ENCODE measurements around the gene PRDM10.
"Not testable (repeated sequence)": the region's sequence is repeated elsewhere in the genome, so short reads cannot be mapped to it uniquely, and the experiment has no call there.

The PRDM10 gene

DNA sequence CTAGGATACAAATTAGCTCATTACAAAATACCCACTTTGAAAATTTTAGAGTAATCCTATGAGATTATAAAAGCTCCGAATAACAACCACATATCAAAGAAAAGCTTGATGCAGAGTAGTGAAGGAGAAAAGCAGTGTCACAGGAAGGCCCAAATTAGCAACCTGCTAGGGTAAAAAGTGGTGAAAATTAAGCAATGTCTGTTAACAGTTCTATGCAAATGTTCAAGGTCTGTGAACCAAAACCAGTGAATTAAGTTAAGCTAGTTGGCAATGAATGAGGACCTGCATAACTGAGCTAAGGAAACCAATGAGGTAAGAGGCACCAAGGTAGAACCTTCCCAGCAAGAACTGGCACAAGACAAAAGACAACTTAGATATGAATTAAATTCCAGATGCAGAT is 29.6 kb downstream of the PRDM10 start:
- no peak for DNase-seq

DNA sequence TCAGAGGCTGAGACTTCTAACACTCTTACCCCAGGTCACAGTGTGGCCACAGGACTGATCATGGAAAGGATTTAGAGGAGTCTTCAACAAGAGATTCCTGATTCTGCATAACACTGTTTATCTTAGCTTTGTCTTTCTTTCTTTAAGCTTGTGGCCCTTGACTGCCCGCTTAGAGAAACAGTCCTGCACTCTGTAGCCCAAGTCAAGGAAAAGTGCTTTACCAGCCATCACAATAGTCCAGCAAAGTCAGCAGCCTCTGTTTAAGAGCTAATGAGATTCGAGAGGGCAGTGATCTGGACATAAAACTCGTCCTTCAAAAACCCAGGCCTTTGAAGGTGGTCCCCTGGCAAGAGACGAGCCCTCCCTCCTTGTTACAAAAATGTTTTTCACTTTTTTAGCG is 30.0 kb downstream of the PRDM10 start:
- DNase-seq = no peak

DNA sequence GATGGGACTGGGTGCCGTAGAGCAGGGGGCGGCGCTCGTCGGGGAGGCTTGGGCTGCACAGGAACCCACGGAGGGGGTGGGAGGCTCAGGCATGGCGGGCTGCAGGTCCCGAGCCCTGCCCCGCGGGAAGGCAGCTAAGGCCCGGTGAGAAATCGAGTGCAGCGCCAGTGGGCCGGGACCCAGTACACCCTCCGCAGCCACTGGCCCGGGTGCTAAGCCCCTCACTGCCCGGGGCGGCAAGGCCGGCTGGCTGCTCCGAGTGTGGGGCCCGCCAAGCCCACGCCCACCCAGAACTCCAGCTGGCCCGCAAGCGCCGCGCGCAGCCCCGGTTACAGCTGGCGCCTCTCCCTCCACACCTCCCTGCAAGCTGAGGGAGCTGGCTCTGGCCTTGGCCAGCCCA is 30.8 kb downstream of the PRDM10 start:
- not testable (repeated sequence) for DNase-seq

DNA sequence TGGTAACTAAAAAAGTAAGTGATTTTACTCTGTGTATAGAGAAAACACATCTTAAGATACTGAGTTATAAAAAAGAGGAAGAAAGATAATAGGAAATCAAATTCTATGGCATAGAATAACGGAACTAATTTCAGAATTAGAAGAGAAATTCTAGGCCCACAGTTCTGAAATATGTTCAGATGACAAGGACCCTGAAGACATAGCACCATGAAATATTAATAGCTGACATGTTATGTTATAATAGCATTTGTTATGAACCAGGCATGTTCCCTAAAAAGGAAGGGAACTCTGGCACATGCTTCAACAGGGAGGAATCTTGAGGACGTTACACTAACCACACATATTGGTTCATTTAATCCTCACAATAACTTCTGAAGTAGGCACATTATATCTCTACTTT is 32.7 kb downstream of the PRDM10 start:
- DNase-seq = peak; percentile 42

DNA sequence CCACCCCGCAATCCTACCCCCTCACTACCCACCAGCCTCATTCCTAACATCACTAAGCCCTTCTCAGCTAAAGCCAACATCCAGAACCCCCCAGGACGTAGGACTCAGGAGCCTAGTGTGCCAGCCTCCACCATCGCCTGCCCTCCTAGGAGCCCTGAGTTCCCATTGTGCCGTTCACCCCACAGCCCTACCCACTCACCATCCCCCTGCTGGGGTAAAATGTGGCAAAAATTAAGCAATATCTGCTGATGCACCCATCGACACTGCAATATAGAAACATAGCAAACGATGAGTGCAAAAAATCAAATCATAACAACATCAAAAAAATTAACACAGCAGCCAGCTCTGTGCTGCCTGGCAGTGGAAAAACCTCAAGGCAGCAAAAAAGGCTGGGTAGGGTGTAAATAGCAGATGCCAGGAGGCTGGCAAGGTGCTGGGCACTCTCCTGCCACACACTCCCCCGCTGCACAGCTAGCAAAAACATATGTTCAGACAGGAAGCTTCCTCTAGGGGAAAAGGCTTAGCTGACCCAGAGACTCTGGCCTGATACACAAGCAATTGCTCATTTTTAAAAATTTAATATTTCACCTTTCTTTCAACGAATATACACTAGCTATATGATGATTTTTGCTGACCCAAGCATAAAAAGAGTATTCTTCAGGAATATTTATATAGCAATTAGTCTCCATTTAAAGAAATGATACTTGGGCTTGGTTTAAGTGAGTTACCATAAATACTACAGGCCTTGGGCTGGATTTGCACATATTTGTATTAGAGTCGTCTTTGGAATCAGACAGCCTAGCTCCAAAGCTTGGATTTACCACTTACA is 33.8 kb downstream of the PRDM10 start:
- peak; percentile 27 for DNase-seq

DNA sequence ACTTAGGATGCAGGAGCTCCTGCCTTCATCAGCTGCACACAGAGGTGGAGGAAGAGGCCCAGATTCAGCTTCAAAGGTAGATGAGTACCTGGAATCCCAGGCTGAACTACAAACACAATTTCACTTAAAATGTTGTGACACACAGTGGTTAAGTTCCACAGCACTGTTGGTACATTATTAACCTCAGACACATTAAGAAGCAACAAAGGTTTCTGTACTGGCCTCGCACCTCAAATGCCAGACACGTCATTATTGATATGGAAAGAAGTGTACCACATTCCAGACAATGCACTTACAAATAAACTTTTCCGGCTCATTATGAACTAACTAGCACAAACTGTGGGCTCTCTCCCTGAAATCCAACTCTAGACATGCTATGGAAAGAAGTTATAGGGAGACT is 34.6 kb downstream of the PRDM10 start:
- no peak for DNase-seq

DNA sequence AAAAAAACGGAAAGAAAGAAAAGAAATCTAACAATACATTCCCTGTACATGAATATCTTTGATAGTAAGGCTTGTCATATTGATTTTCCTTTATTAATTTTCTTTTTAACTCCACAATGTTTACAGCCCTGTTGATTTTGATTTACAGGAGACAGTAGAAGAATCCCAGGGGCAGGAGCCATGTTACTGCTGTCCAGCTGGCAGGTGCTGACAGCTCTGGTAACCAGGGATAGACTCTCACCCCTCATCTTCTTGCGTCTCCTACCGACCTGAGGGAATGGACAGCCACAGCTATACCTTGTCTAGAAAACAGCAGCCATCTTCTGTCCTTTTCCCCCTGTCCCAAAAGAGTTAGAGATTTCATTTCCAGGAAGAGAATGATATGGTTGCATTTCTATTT is 37.4 kb downstream of the PRDM10 start:
- no peak for DNase-seq

DNA sequence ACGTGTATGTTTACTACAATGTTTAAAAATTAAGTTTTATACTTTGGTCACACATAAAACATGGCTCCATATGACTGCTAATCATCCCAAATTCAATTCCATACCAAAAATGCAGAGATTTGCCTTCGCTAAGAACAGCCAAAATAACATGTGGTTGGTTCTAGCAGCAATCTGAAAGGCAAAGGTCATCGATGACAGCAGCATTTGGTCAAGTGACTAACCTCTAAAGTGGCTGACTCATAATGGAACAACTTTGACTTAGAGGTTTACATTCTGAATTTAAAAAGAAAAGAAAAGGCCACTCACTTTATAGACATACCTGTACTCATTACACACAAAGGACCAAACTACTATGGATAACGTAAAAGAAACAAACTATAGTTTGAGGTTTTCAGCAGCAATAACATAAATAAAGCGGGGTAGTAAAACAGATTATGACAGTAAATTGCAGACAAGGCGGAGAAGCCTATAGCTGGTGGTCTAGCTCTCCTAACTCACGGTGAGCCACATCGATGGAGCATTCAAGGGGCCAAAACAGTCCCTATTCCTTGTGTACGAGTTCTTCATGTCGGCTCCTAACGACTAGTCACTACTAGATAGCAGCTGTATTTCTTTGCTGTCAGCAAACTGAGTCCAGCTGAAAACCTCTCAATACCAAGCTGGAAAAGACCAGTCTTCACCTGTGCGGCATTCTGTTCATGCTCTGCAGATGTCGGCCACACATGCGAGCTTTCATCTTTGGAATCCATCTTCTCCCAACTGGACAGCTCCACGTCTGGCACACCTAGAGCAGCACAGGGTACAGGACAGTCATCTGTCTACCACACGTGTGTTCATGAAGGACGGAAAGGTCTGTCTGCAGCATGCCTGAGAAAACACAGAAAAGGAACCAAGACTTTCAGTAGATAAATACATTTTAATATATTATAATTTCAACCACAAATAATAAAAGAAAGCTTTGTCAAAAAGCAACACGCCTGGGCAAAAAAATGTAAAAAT is 42.1 kb downstream of the PRDM10 start:
- DNase-seq = peak; percentile 74

DNA sequence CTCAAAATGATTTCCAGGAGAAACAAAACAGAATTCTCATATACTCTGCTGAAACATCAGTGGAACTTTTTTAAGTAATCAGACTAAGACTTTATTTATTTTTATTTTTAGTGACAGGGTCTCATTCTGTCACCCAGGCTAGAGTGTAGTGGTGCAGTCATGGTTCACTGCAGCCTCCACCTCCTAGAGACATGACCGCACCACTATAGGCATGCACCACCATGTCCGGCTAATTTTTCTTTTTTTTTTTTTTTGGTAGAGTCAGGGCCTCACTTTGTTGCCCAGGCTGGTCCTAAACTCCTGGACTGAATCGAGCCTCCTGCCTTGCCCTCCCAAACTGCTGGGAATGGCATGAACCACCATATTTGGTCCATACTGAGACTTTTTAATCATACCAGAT is 42.9 kb downstream of the PRDM10 start:
- DNase-seq = no peak

DNA sequence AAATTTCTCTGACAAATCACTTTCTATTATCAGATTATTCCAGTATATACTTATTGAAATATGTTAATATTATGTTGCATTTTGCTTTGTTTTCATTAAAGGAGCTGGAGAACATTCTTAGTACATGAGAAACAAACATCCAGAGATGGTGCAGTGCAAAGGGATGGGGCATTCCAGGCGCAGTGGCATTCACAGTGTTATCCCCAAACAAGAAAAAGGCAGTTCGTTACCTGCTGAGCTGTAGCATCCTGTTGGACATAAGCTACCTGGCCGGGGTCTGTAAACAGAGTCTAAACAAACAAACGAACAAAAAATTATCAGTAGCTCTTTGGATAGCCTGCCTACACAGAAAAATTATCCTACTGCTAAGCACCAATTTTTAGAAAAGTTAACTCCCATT is 47.4 kb downstream of the PRDM10 start:
- no peak for DNase-seq

DNA sequence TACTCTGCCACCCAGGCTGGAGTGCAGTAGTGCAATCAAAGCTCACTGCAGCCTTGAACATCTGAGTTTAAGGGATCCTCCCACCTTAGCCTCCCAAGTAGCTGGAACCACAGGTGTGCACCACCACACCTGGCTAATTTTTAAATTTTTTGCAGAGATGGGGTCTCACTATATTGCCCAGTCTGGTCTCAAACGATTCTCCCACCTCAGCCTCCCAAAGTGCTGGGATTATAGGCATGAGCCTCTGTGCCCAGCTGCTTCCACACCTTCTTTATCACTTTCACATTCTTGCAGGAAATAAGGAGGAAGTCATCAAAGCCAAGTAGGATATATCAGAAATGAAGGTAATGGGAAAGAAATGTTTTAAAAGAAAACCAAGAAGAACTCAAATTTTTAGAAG is 47.9 kb downstream of the PRDM10 start:
- not testable (repeated sequence) for DNase-seq

DNA sequence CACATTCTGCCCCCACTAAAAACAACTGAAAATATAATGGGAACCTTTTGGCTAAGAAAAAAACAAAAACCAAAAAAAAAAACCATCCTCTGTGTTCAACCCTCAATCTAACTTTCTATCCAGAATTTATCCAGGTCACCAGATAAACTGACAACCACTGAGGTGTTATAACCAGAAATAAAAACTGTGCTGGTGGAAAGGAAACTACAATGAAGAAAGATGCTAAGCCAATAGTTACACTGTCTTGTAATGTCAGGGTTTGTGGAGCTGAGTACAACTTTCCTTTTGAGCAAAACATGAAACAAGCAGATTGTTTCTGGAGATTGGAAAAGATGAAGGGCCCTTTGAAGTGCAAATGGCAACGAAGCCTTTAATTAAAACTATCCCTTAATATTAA is 50.8 kb downstream of the PRDM10 start:
- no peak for DNase-seq

DNA sequence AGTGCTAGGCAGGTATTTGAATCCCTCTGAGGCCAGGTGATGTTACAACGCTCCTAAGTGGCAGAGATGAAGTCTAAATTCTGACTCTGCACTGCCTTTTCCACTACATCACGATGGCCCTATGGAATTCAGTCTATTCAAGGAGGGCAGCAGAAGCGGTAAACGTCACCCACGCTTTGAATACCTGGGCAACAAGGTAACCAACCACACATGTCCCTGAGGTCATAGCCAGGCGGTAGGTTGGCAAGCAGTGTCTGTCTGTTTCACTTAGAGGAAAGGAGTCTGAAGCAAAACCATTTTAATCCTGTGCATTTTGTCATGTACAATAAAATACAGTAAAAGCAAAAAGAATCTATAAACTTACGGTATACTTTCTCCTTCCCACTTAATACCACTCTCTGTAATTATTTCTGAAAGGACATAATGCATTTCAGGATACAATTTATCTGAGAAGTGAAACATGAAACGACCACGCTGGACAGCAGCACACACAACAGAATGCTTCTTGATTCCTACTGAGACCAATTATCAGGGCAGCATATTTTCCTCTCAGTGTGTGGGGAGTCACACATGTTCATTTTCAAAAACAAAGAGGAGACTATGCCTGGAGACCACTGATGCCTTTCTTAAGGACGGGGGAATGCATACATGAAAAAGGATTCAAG is 51.3 kb downstream of the PRDM10 start:
- no peak for DNase-seq

DNA sequence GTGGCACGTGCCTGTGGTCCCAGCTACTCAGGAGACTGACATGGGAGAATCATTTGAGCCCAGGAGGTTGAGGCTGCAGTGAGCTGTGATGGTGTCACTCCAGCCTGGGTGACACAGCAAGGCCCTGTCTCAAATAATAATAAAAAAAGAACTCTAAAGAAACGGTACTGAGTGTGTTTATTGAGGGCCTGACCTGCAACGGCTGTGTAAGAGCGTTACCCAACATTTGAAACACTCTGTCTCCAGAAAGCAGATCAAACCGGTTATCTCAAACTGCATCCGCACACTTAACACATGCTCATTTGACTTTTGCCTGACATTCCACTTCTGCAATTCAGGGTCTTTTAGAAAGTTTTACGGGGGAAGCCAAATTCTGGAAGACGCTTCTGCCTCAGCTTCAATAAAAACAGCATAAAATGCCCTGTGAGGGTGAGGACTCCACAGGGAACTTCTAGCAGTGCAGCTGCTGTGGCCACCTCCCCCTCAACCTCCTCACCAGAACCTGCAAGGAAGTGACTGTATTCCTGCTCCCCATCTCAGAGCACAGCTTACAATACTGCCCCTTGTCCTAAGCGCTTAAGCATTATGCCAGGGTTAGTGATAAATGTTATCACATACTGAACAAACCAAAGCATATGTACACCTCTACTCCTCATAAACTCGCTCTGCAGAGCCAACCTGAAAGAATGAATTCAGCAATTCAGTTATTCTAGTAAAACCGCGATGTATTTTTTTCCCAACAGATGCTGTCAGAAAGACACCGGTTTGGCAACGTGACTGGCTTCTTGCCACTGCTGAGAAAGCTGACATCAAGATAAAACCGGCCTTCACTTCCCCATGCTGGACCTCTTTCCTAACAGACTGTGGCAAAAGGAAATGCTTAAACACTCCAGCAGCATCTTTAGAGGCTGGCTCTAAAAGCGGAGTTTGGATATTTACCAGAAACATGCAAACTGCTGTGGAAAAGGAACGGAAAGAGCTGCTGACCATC is 52.2 kb downstream of the PRDM10 start:
- DNase-seq = peak; percentile 88

DNA sequence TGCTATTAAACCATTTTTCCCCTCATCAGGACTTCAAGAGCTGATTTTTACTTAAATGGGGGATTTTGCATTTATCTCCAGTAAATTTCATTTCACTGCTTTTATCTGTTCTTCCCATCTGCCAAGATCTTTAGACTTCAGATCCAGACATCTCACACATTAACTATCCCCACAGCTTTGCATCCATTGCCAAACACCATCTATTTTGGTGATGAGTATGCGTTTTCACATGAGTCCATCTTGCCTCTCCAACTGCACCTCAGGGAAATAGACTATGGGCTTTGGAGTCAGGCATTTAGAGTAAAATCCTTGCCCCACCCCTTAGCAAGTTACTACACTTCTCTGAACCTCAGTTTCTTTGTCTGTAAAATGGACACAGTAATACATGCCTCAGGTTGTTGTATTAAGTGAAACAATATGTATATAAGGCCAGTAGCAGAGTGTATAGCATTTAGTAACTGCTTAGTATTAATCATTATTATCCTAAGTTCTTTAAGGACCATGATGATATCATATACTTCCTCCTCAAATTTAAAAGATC is 53.6 kb downstream of the PRDM10 start:
- no peak for DNase-seq

DNA sequence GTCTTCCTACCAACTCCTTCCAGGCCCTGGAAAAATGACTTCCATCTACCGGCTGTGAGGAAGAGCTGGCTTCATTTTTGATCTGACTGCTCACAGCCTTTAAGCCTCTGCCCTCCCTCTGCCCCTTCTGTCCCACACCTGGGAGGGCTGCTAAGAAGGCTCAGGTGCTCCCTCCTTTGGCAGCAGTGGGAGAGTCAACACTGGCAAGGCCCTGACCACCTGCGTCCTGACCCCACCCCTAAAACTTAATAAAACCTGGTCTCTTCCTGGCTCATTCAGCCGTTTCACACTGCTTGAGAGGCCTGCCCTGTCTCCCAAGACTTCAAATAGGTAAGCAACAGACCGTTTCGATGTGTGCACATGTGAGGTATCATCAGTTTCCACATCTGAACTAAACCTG is 55.2 kb downstream of the PRDM10 start:
- DNase-seq = no peak

DNA sequence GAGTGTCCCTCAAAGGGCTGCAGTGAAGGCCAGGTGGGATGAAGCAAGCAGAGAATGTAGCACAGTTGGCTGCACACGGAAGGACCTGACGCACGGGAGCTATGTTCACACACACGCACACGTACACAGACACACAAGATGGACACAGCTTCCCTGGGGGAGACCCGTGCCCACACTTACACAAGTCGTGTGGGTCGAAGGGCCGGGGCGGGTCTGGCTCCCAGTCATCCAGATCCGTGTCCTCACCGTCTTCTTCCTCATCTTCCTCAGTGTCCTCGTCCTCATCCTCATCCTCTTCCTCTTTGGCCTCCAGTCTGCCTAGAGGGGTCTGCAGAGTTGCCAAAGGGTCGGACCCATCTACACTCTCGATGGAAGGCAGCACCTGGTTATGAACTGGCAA is 55.7 kb downstream of the PRDM10 start:
- DNase-seq = no peak

DNA sequence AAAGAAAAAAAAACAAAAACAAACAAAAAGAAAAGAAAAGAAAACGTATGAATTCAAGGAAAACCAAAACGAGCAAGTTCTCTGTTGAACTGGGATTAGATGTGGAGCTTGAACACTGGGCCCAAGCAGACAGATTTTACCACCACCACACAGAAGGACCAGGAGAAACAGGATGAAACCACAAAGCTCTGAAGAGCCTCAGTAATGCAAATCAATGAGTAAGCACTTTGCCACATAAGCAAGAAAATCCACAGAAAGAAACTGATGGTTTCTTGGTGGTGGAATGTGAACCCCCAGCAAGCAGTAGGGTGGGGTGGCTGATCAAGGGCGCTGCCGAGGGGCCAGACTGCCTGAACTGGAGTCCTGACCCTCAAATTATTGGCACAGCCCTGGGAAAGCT is 56.4 kb downstream of the PRDM10 start:
- DNase-seq = no peak

DNA sequence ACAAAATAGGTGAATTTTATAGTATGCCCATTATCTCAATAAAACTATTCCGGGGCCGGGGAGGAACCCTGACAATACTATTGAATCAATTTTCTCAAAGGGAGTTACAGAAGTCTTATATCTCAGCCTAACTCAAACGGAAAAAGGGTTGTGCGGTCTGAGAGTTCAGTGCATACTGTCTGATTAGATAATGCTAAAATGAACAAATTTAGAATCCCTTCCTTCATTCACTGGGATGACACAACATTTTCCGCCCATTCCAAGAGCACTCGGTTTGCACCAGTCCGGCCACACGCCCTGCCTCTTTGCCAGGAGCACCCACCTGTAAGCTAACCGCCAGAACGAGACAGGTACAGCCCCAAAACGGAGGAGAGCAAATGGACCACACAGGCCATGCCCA is 57.3 kb downstream of the PRDM10 start:
- no peak for DNase-seq

DNA sequence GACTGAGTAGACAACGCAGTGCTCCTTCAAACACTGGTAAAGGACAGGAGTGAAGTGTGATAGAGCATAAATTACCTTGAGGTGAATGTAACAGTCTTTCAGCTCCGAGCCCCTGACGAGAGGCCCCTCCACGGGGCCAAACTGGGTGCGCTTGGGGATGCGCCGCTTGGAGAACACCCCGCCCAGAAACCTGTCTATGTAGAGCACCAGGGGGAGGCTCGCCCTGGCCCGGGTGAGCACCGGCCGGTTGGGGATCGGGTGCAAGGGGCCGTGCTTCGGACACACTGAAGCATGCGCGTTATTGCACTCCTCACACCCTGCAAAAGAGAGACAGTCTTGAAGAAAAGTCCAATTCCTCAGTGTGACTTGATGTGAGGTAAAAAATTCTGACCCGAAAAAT is 57.9 kb downstream of the PRDM10 start:
- DNase-seq = no peak

DNA sequence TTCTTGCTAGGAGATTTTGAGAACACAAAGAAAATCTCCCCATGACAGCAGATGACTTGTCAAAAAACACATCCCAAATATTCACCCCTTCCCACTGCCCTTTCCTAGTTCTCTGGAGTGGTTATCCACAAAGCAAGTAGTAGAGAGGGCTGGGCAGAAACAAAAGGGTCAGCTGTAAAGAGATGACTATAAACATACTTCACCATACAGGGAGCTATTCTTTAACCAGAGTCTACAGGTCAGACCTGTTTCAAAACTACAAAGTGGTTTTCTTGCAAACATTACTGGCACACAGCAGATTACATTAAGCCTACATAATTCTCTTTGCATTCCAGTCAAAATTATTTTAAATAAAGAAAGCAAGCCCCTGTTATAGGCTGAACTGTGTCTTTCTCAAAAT is 59.6 kb downstream of the PRDM10 start:
- no peak for DNase-seq

DNA sequence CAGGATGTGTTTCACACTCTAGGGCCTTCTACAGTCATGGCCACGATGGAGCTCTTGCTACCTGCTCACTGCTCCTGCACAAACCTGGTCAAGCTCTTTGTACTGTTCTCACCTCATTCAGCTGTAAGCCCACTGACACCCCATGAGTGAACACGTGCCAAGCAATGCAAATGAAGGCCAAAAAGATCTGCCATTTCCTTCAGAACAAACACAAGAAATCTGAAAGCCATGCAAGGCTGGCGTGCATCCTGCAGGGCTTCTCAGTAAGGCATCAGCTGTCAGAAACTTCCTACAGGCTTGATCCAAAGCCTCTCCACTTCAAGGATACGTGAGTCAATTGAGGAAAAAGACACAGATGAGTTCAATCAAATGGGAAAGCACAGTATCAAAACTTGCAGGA is 63.1 kb downstream of the PRDM10 start:
- no peak for DNase-seq

Data from inflammatory macrophage treated with lipopolysaccharide for 4 hours (primary cell).